AG09309 (cell line): ENCODE data around the gene CWC22.

ENCODE experiments used
- DNase-seq: peaks from one replicate; pipeline ENCODE4 v3.0.0-alpha.2; 2010; ENCODE audit warnings: low read depth
- H3K4me3 ChIP-seq: 2 replicates; pipeline ENCODE4 v1.5.1; 2011; ENCODE audit warnings: mild to moderate bottlenecking, low read depth, low read length, moderate library complexity; ENCODE audit not compliant: control insufficient read depth
- CTCF ChIP-seq: IDR thresholded peaks from 2 replicates; pipeline ENCODE4 v1.5.1; 2011; ENCODE audit warnings: mild to moderate bottlenecking, low read depth, low read length, inconsistent platforms; ENCODE audit not compliant: insufficient read depth, control insufficient read depth; ENCODE audit errors: missing control alignments

The CWC22 gene

GRCh38 chr2:179913809-179914208 lies 93.3 kb downstream of the CWC22 start:
- H3K4me3 ChIP-seq = no peak overlapping the region
- DNase-seq = no peak
- no peak for TF ChIP-seq CTCF

GRCh38 chr2:179911569-179911968 lies 95.5 kb downstream of the CWC22 start:
- TF ChIP-seq CTCF = no peak
- no peak overlapping the region for H3K4me3 ChIP-seq
- no peak for DNase-seq

- no peak overlapping the region for H3K4me3 ChIP-seq
- no peak for DNase-seq
- no peak for TF ChIP-seq CTCF
Measured at GRCh38 chr2:179910735-179911113, 96.4 kb downstream of the CWC22 start.

GRCh38 chr2:179909845-179910734 lies 97.0 kb downstream of the CWC22 start:
- no peak overlapping the region for H3K4me3 ChIP-seq
- no peak for DNase-seq
- no peak for TF ChIP-seq CTCF

GRCh38 chr2:179900655-179901054 lies 106.4 kb downstream of the CWC22 start:
- no peak for TF ChIP-seq CTCF
- no peak for DNase-seq
- no peak overlapping the region for H3K4me3 ChIP-seq

- H3K4me3 ChIP-seq = no peak overlapping the region
- no peak for DNase-seq
- no peak for TF ChIP-seq CTCF
Measured at GRCh38 chr2:179899666-179900065, 107.4 kb downstream of the CWC22 start.
